Measurements from ENCODE around the gene PVALEF. TPM values are rescaled to one million over a fixed set of nuclear protein-coding genes. Genes with fewer than 3 reads are reported as not detected.

The PVALEF gene
- total and polyA plus RNA-seq, 8 donors: 0.11 to 0.74 (median 0.25) TPM; not detected in 2

DNA sequence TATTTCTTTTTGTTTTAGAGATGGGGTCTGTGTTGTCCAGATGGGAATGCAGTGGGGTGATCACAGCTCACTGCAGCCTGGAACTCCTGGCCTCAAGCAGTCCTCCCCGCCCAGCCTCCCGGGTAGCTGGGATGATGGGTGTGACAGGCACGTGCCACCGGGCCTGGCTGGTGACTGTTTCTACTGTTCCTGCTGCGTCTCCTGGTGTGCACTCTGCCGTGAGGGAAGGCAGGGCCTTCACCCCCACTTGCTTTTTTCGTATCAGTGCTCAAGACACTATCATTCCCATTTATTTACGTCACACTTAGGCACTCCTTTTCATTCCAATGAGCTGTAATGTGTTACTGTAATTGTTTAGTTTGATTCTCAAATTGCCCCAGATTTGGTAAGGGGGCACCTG lies 25.3 kb upstream of the PVALEF start:
- intact Hi-C loops (cut with DNase I): no loop called here
- H3K9me3 ChIP-seq: no peaks in the 10 kb centered on the region
- no peak overlapping the region for H3K27ac ChIP-seq
- no peak overlapping the region for H3K4me3 ChIP-seq
- TF ChIP-seq, protein P1, sequence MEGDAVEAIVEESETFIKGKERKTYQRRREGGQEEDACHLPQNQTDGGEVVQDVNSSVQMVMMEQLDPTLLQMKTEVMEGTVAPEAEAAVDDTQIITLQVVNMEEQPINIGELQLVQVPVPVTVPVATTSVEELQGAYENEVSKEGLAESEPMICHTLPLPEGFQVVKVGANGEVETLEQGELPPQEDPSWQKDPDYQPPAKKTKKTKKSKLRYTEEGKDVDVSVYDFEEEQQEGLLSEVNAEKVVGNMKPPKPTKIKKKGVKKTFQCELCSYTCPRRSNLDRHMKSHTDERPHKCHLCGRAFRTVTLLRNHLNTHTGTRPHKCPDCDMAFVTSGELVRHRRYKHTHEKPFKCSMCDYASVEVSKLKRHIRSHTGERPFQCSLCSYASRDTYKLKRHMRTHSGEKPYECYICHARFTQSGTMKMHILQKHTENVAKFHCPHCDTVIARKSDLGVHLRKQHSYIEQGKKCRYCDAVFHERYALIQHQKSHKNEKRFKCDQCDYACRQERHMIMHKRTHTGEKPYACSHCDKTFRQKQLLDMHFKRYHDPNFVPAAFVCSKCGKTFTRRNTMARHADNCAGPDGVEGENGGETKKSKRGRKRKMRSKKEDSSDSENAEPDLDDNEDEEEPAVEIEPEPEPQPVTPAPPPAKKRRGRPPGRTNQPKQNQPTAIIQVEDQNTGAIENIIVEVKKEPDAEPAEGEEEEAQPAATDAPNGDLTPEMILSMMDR (IDR thresholded peaks at IDR 0.05): no peak
- no peaks in the 10 kb centered on the region for H3K36me3 ChIP-seq
- no peaks in the 10 kb centered on the region for H3K27me3 ChIP-seq
- peaks cover 6 to 17% of the 10 kb centered on the region in 2 donors for H3K4me1 ChIP-seq
- DNase-seq (no peak), ATAC-seq (no peak)

DNA sequence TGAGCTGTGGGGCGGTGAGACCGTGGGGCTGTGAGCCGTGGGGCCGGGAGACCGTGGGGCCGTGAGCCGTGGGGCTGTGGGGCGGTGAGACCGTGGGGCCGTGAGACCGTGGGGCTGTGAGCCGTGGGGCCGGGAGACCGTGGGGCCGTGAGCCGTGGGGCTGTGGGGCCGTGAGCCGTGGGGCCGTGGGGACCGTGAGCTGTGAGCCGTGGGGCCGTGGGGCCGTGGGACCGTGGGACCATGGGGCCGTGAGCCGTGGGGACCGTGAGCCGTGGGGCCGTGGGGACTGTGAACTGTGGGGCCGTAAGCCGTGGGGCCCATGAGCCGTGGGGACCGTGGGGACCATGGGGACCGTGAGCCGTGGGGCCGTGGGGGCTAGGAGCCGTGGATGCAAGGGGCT lies 24.6 kb upstream of the PVALEF start:
- intact Hi-C loops (cut with DNase I): no loop called here
- TF ChIP-seq, protein P1 (IDR thresholded peaks at IDR 0.05): no peak
- no peak overlapping the region for H3K27ac ChIP-seq
- no peaks in the 10 kb centered on the region for H3K9me3 ChIP-seq
- H3K36me3 ChIP-seq: no peaks in the 10 kb centered on the region
- peaks cover 6 to 17% of the 10 kb centered on the region in 2 donors for H3K4me1 ChIP-seq
- no peaks in the 10 kb centered on the region for H3K27me3 ChIP-seq
- ATAC-seq: no peak
- no peak for DNase-seq
- no peak overlapping the region for H3K4me3 ChIP-seq

DNA sequence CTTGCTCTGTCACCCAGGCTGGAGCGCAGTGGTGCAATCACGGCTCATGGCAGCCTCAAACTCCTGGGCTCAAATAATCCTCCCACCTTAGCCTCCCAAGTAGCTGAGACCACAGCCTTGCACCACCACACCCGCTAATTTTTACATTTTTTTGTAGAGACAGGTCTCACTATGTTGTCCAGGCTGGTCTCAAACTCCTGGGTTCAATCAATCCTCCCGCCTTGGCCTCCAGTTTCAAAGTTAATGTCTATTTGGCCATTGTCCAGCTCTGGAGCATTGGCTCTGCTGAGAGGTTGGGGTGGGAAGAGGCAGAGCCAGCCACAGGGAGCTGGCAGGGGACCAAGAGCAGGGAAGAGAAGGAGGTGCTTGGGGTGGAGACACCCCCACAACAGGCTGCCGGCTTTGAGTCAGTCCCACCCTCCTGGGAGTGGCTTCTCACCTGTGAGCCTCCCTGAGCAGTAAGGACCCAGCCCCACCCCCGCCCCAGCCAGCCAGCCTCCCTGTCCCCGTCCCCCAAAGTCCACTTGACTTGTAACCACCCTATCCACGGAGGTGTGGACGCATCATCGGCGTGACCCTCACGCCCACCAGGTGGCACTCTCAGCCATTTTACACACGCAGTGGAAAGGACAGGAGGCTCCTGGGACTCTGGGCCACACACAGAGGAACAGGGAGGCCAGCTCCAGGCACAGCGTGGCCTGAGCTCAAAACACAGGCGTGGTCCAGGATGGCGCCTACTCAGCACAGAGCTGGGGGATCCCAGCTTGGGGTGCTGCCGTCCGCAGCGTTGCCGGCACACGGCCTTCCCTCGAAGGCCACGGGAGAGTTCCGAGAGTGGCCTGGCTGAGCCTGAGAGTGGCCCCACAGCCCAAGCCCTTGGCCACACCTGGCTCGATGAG lies 22.8 kb upstream of the PVALEF start:
- peak in 3 of 4 donors; percentile 59 to 91 (median 82) for DNase-seq
- intact Hi-C loops (cut with DNase I): loop anchor here in 1 of 2 donors (2.0 kb wide), 1 partner anchor 58 kb away; no protein-coding TSS in a partner anchor

DNA sequence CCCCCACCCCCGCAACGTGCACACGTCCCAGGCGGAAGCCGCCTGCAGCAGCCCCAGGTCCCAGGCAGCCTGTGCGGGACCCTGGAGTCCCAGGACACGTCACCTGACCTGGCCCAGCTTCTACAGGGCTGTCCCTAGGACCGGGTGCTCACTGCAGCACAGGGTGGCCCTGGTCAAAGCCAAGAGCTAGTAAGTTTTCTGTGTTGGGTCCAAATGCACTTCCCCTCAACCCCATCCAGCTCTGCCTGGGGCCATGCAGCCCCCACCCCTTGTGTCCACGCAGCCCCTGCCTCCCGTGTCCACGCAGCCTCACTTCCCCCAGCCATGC lies 22.1 kb upstream of the PVALEF start:
- Histone ChIP-seq H3K4me3 (no peak overlapping the region), H3K36me3 (no peaks in the 10 kb centered on the region), H3K27me3 (no peaks in the 10 kb centered on the region), H3K27ac (no peak overlapping the region), H3K4me1 (peaks cover 6 to 17% of the 10 kb centered on the region in 2 donors), H3K9me3 (no peaks in the 10 kb centered on the region)
- intact Hi-C loops (cut with DNase I): loop anchor here in 1 of 2 donors (2.0 kb wide), 1 partner anchor 58 kb away; no protein-coding TSS in a partner anchor
- DNase-seq: no peak
- TF ChIP-seq, protein P1 (IDR thresholded peaks at IDR 0.05): no peak
- ATAC-seq: peak; percentile 37

More for the DNA sequence above, 22.8 kb upstream of the PVALEF start:
- no peak overlapping the region for H3K27ac ChIP-seq
- TF ChIP-seq, protein P1 (IDR thresholded peaks at IDR 0.05): peak; percentile 40 to 67
- ATAC-seq: peak; percentile 91
- no peaks in the 10 kb centered on the region for H3K27me3 ChIP-seq
- no peaks in the 10 kb centered on the region for H3K9me3 ChIP-seq
- no peaks in the 10 kb centered on the region for H3K36me3 ChIP-seq
- H3K4me1 ChIP-seq: peaks cover 6 to 17% of the 10 kb centered on the region in 2 donors
- H3K4me3 ChIP-seq: no peak overlapping the region

DNA sequence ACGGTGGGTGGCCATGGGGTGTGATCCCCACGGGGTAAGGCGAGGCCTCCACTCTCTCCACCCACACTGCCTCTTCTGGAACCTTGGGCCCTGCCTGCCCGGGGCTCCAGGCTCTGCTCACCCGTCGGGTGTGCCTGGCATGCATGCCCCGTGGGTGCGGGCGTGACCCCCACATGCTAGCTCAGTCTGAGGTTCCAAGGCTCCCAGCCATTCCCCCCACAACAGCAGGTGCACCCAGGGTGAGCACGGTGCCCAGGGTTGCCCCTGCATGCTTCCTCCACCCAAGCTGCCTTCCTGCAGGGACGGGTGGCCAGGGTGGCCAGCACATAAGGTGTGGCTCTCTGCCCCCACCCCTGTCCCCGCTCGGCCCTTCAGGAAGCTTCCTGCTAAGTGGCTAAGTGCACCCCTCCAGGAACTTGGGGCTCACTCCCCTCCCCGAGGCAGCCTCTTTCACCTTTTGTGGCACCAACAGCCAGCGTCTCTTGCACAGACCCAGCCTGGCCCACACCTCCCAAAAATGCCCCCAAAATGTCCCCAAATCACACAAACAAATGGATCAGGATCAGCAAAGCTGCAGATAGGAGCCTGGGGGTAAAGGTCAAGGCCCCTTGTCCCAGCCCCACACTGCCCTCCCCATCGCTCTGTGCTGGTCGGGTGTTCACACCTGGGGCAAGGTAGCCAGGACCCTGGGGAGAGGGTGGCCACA lies 21.4 kb upstream of the PVALEF start:
- Histone ChIP-seq H3K9me3 (no peaks in the 10 kb centered on the region), H3K4me3 (no peak overlapping the region), H3K4me1 (peaks cover 6 to 22% of the 10 kb centered on the region in 2 donors), H3K36me3 (no peaks in the 10 kb centered on the region), H3K27ac (no peak overlapping the region), H3K27me3 (no peaks in the 10 kb centered on the region)
- intact Hi-C loops (cut with DNase I): loop anchor here in 1 of 2 donors (2.0 kb wide), 1 partner anchor 57 kb away; no protein-coding TSS in a partner anchor
- ATAC-seq (no peak), DNase-seq (no peak)
- TF ChIP-seq, protein P1 (IDR thresholded peaks at IDR 0.05): no peak

Data from left lung (tissue), 10 donors.